ENCODE results near the gene DOCK3. TPM values are rescaled to one million over a fixed set of nuclear protein-coding genes. Genes with fewer than 3 reads are reported as not detected.

Gene DOCK3
- total and polyA plus RNA-seq, 2 donors (not counting 3 experiments of a cell fraction or from before 2014, with no cell fraction given) = 0.08 to 0.13 TPM

DNA sequence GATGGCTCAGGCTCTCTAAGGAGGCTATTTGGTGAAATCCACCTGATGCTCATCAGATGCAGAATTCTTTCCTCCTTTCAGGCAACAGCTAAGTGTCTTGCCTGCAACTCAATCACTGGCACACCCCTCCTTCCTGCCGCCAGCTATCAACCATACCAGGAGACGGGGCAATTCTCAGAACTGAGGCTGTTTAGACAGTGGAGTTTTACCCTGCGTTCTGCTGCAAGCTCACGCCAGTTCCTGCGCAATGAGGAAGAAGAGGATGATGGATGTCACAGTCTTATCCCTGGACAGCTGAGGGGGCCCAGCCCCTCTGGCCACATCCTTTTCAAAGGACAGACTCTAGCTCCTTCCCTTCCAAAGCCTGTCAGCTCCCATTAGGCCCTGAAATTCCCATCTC lies 703.3 kb downstream of the DOCK3 start:
- no peak overlapping the region for H3K9ac ChIP-seq (replicated peaks; ENCODE audit: extremely low read depth, insufficient read depth, low read length)
- ChIA-PET CTCF (interaction anchor here (0.7 to 5.0 kb wide), 5 partner anchors 276 to 762 kb away, joined by 3 to 27 read pairs (median 7); no protein-coding TSS in a partner anchor), POLR2A (no interaction called here)
- DNase-seq (ENCODE audit: low read depth, low spot score) (no peak), FAIRE-seq (no peak)
- dilution Hi-C loops (cut with MboI; ENCODE audit: extremely low pct_ligation_motif_present, low sequenced_read_pairs) (no loop called here), intact Hi-C loops (cut with micrococcal nuclease) (no loop called here)
- no peak overlapping the region for H3K27ac ChIP-seq (ENCODE audit: insufficient read depth, low read depth, low read length)
- no peak overlapping the region for H3K4me3 ChIP-seq (replicated peaks in 1 of 3; ENCODE audit: insufficient read depth in 1 of 3, low read depth in 1 of 3, low read length in 3 of 3)
- no peaks in the 10 kb centered on the region for H3K4me1 ChIP-seq (ENCODE audit: control insufficient read depth, extremely low read depth, insufficient read depth, low read length)
- TF ChIP-seq JUN (IDR thresholded peaks at IDR 0.05; ENCODE audit: borderline replicate concordance, insufficient read depth, insufficient read length, low read depth) (no peak), MYC (IDR thresholded peaks at IDR 0.05; ENCODE audit: low read depth, low read length) (no peak), POLR2A (IDR thresholded peaks at IDR 0.05; ENCODE audit: low read depth, low read length) (no peak), GATA2 (IDR thresholded peaks at IDR 0.05; ENCODE audit: insufficient read depth, insufficient read length, low read depth, low read length) (no peak), EZH2 (IDR thresholded peaks at IDR 0.05; ENCODE audit: borderline replicate concordance, low read depth, low read length, severe bottlenecking) (no peak), POLR2AphosphoS5 (IDR thresholded peaks at IDR 0.05; ENCODE audit: insufficient read depth, low read depth, low read length) (no peak), FOS (IDR thresholded peaks at IDR 0.05; ENCODE audit: borderline replicate concordance, insufficient read depth, low read length) (no peak)
- TF ChIP-seq, protein P1, sequence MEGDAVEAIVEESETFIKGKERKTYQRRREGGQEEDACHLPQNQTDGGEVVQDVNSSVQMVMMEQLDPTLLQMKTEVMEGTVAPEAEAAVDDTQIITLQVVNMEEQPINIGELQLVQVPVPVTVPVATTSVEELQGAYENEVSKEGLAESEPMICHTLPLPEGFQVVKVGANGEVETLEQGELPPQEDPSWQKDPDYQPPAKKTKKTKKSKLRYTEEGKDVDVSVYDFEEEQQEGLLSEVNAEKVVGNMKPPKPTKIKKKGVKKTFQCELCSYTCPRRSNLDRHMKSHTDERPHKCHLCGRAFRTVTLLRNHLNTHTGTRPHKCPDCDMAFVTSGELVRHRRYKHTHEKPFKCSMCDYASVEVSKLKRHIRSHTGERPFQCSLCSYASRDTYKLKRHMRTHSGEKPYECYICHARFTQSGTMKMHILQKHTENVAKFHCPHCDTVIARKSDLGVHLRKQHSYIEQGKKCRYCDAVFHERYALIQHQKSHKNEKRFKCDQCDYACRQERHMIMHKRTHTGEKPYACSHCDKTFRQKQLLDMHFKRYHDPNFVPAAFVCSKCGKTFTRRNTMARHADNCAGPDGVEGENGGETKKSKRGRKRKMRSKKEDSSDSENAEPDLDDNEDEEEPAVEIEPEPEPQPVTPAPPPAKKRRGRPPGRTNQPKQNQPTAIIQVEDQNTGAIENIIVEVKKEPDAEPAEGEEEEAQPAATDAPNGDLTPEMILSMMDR (IDR thresholded peaks at IDR 0.05; ENCODE audit: extremely low read depth in 1 of 2, insufficient read depth in 1 of 2, low read depth in 1 of 2, low read length in 2 of 2) = no peak
- TF ChIP-seq, protein P2, sequence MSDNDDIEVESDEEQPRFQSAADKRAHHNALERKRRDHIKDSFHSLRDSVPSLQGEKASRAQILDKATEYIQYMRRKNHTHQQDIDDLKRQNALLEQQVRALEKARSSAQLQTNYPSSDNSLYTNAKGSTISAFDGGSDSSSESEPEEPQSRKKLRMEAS (IDR thresholded peaks at IDR 0.05; ENCODE audit: insufficient read depth, insufficient read length) = no peak
- no peaks in the 10 kb centered on the region for H4K20me1 ChIP-seq (replicated peaks; ENCODE audit: control insufficient read depth, extremely low read depth, insufficient read depth, low read length)
- no peaks in the 10 kb centered on the region for H3K9me1 ChIP-seq (replicated peaks; ENCODE audit: control insufficient read depth, extremely low read depth, insufficient read depth, low read length)
- no peak overlapping the region for H3K4me2 ChIP-seq (ENCODE audit: insufficient read depth, low read length)
- H3K79me2 ChIP-seq (ENCODE audit: control insufficient read depth, insufficient read depth, low read length) = no peaks in the 10 kb centered on the region
- BruUV-seq (replicated peaks) = no TSS peak
- no peaks in the 10 kb centered on the region for H3K27me3 ChIP-seq (ENCODE audit: control insufficient read depth in 2 of 2, insufficient read depth in 2 of 2, low read length in 2 of 2)
- no peaks in the 10 kb centered on the region for H3K36me3 ChIP-seq (ENCODE audit: control insufficient read depth in 2 of 2, extremely low read depth in 1 of 2, insufficient read depth in 2 of 2, low read length in 2 of 2)
- H2AFZ ChIP-seq (ENCODE audit: low read depth, low read length) = no peak overlapping the region
- no peaks in the 10 kb centered on the region for H3K9me3 ChIP-seq (replicated peaks; ENCODE audit: control insufficient read depth, insufficient read depth, low read length)

Measured in endothelial cell of umbilical vein (primary cell).